ENCODE results near the gene INPP5D. TPM values are rescaled to one million over a fixed set of nuclear protein-coding genes. Genes with fewer than 3 reads are reported as not detected.
"Not testable (repeated sequence)": the region's sequence is repeated elsewhere in the genome, so short reads cannot be mapped to it uniquely, and the experiment has no call there.

The INPP5D gene
- polyA plus RNA-seq, 1 of the 3 experiments (the other 2 are of a cell fraction): 1.3 TPM

DNA sequence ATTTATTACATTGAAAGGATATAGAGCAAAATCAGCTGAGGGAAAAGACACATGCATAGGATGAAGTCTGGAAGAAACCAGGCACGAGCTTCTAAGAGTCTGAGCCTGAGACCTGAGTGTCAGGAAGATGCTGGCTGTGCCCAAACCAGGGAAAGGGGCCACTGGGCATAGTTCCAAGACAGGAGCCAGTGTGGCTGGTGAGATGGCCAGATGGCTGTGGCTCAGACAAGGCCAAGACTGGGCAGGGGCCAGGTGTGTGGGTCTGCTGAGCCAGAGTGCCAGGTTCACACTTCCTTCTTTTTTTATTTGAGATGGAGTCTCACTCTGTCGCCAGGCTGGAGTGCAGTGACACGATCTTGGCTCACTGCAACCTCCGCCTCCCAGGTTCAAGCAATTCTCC is 95.9 kb downstream of the INPP5D start (continued):
- TF ChIP-seq, protein P1, sequence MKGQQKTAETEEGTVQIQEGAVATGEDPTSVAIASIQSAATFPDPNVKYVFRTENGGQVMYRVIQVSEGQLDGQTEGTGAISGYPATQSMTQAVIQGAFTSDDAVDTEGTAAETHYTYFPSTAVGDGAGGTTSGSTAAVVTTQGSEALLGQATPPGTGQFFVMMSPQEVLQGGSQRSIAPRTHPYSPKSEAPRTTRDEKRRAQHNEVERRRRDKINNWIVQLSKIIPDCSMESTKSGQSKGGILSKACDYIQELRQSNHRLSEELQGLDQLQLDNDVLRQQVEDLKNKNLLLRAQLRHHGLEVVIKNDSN (IDR thresholded peaks at IDR 0.05; ENCODE audit: borderline replicate concordance, low read depth): no peak
- TF ChIP-seq FOXM1 (IDR thresholded peaks at IDR 0.05; ENCODE audit: low read depth): no peak
- TF ChIP-seq, protein P2, sequence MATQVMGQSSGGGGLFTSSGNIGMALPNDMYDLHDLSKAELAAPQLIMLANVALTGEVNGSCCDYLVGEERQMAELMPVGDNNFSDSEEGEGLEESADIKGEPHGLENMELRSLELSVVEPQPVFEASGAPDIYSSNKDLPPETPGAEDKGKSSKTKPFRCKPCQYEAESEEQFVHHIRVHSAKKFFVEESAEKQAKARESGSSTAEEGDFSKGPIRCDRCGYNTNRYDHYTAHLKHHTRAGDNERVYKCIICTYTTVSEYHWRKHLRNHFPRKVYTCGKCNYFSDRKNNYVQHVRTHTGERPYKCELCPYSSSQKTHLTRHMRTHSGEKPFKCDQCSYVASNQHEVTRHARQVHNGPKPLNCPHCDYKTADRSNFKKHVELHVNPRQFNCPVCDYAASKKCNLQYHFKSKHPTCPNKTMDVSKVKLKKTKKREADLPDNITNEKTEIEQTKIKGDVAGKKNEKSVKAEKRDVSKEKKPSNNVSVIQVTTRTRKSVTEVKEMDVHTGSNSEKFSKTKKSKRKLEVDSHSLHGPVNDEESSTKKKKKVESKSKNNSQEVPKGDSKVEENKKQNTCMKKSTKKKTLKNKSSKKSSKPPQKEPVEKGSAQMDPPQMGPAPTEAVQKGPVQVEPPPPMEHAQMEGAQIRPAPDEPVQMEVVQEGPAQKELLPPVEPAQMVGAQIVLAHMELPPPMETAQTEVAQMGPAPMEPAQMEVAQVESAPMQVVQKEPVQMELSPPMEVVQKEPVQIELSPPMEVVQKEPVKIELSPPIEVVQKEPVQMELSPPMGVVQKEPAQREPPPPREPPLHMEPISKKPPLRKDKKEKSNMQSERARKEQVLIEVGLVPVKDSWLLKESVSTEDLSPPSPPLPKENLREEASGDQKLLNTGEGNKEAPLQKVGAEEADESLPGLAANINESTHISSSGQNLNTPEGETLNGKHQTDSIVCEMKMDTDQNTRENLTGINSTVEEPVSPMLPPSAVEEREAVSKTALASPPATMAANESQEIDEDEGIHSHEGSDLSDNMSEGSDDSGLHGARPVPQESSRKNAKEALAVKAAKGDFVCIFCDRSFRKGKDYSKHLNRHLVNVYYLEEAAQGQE (IDR thresholded peaks at IDR 0.05; ENCODE audit: low read depth, low read length): no peak

DNA sequence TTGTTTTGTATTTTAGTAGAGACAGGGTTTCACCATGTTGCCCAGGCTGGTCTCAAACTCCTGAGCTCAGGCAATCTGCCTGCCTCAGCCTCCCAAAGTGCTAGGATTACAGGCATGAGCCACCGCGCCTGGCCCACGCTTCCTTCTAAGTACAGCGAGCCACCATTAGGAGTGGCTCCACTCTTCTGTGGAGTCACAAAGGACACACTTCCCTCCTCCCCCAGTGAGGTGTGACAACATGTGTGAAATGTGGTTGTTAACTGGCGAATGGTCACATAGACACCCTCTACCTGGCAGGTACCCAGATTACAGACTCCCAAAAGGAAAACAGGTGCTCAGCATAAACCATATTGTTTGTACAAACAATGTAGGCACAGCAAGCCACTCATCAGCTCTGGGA is 96.3 kb downstream of the INPP5D start:
- CTCF ChIA-PET; H3K4me2 ChIP-seq; H3K36me3 ChIP-seq (replicated peaks in 1 of 2; ENCODE audit: control insufficient read depth in 1 of 2, insufficient read depth in 2 of 2, low read length in 1 of 2); H3K9ac ChIP-seq; H3K4me1 ChIP-seq (ENCODE audit: control insufficient read depth in 1 of 2, insufficient read depth in 2 of 2, low read depth in 1 of 2, low read length in 1 of 2); H3K79me2 ChIP-seq (ENCODE audit: insufficient read depth); POLR2A ChIA-PET; H4K20me1 ChIP-seq (ENCODE audit: insufficient read depth); H3K27ac ChIP-seq (ENCODE audit: low read depth in 2 of 2, low read length in 1 of 2); H3K27me3 ChIP-seq (ENCODE audit: insufficient read depth); H3K9me2 ChIP-seq; H3F3A ChIP-seq (replicated peaks; ENCODE audit: insufficient read depth); H3K4me3 ChIP-seq (ENCODE audit: low read depth in 2 of 2, low read length in 1 of 2); H2AFZ ChIP-seq (ENCODE audit: low read depth); H3K9me3 ChIP-seq; DNase-seq: not testable (repeated sequence)
- WGBS (ENCODE audit: low lambda C conversion rate): 93% methylated on average over 5 of the region's 5 CpGs

DNA sequence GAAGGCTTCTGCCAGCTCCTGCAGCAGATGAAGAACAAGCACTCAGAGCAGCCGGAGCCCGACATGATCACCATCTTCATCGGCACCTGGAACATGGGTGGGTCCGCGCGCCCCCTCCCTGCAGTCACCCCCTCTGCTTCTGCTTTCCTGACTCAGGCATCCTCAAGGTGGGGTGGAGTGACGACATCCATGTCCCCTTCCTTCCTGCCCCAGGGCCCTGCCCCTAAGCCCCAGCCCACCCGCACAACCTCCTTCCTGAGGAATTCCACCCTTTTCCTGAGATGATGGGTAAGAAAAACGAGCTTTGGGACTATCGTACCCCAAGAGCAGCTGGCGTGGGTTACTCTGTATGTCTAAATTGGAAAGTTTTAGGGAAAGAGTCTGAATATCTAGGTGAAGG is 101.6 kb downstream of the INPP5D start:
- TF ChIP-seq RXRA (IDR thresholded peaks at IDR 0.05; ENCODE audit: borderline replicate concordance, low read depth) (no peak), SIN3A (IDR thresholded peaks at IDR 0.05; ENCODE audit: borderline replicate concordance, low read depth, low read length) (no peak), GATA2 (CRISPR knock-in tag; IDR thresholded peaks at IDR 0.05) (no peak), FOXJ3 (CRISPR knock-in tag; IDR thresholded peaks at IDR 0.05) (no peak), JUND (IDR thresholded peaks at IDR 0.05) (no peak), NFIC (IDR thresholded peaks at IDR 0.05; ENCODE audit: borderline replicate concordance) (no peak), RFX5 (IDR thresholded peaks at IDR 0.05; ENCODE audit: low read length) (no peak)
- TF ChIP-seq, protein P2 (IDR thresholded peaks at IDR 0.05; ENCODE audit: low read depth, low read length): no peak
- TF ChIP-seq, protein P3, sequence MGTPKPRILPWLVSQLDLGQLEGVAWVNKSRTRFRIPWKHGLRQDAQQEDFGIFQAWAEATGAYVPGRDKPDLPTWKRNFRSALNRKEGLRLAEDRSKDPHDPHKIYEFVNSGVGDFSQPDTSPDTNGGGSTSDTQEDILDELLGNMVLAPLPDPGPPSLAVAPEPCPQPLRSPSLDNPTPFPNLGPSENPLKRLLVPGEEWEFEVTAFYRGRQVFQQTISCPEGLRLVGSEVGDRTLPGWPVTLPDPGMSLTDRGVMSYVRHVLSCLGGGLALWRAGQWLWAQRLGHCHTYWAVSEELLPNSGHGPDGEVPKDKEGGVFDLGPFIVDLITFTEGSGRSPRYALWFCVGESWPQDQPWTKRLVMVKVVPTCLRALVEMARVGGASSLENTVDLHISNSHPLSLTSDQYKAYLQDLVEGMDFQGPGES (IDR thresholded peaks at IDR 0.05; ENCODE audit: low read depth, low read length): no peak

More for the DNA sequence above, 101.6 kb downstream of the INPP5D start:
- H2AFZ ChIP-seq (ENCODE audit: low read depth): no peak overlapping the region
- H3K9ac ChIP-seq: no peak overlapping the region
- no peaks in the 10 kb centered on the region for H3K36me3 ChIP-seq (replicated peaks in 1 of 2; ENCODE audit: control insufficient read depth in 1 of 2, insufficient read depth in 2 of 2, low read length in 1 of 2)
- no peak for DNase-seq
- H3K4me3 ChIP-seq (ENCODE audit: low read depth in 2 of 2, low read length in 1 of 2): no peak overlapping the region
- WGBS (ENCODE audit: low lambda C conversion rate): 84% methylated on average over 11 of the region's 11 CpGs
- no peak overlapping the region for H3K4me2 ChIP-seq
- no peaks in the 10 kb centered on the region for H4K20me1 ChIP-seq (ENCODE audit: insufficient read depth)
- ChIA-PET POLR2A (interaction anchor here (0.6 kb wide), 1 partner anchor 12 kb away, joined by 3 read pairs; no protein-coding TSS in a partner anchor), CTCF (interaction anchor here (1.2 kb wide), 1 partner anchor 550 kb away, joined by 3 read pairs; no protein-coding TSS in a partner anchor)
- no peaks in the 10 kb centered on the region for H3K9me2 ChIP-seq
- no peaks in the 10 kb centered on the region for H3K9me3 ChIP-seq
- H3K27ac ChIP-seq (ENCODE audit: low read depth in 2 of 2, low read length in 1 of 2): no peak overlapping the region
- no peaks in the 10 kb centered on the region for H3K27me3 ChIP-seq (ENCODE audit: insufficient read depth)
- H3K79me2 ChIP-seq (ENCODE audit: insufficient read depth): no peaks in the 10 kb centered on the region
- H3F3A ChIP-seq (replicated peaks; ENCODE audit: insufficient read depth): no peaks in the 10 kb centered on the region
- H3K4me1 ChIP-seq (ENCODE audit: control insufficient read depth in 1 of 2, insufficient read depth in 2 of 2, low read depth in 1 of 2, low read length in 1 of 2): peaks cover 0 to 4% of the 10 kb centered on the region in 2 experiments; a peak in 2 of 4 replicates
